ENCODE measurements around the gene ASB18.

ASB18 gene

GRCh38 chr2:236204953-236205352 is 59.3 kb downstream of the ASB18 start:
- no peak overlapping the region for H2AFZ ChIP-seq
- no peak overlapping the region for H3K9ac ChIP-seq
- no peaks in the 10 kb centered on the region for H3K79me2 ChIP-seq
- H3K4me1 ChIP-seq: no peaks in the 10 kb centered on the region
- no peak for TF ChIP-seq CTCF (IDR thresholded peaks at IDR 0.05)
- H3K27ac ChIP-seq: no peak overlapping the region
- no peaks in the 10 kb centered on the region for H3K36me3 ChIP-seq (ENCODE audit: control insufficient read depth, insufficient read depth, low read length)
- H3K27me3 ChIP-seq (ENCODE audit: control insufficient read depth, insufficient read depth, low read length): no peaks in the 10 kb centered on the region
- H3K9me3 ChIP-seq (ENCODE audit: control insufficient read depth, low read length): no peaks in the 10 kb centered on the region
- H3K4me2 ChIP-seq (ENCODE audit: low read length): no peak overlapping the region
- no peak overlapping the region for H3K4me3 ChIP-seq (ENCODE audit: low read depth, low read length)

GRCh38 chr2:236200378-236200777 is 63.8 kb downstream of the ASB18 start:
- Histone ChIP-seq H3K27ac (no peak overlapping the region), H3K4me1 (no peaks in the 10 kb centered on the region), H3K79me2 (no peaks in the 10 kb centered on the region), H3K4me2 (ENCODE audit: low read length) (no peak overlapping the region), H3K9me3 (ENCODE audit: control insufficient read depth, low read length) (no peaks in the 10 kb centered on the region), H3K27me3 (ENCODE audit: control insufficient read depth, insufficient read depth, low read length) (no peaks in the 10 kb centered on the region), H3K4me3 (ENCODE audit: low read depth, low read length) (no peak overlapping the region), H3K9ac (no peak overlapping the region), H3K36me3 (ENCODE audit: control insufficient read depth, insufficient read depth, low read length) (no peaks in the 10 kb centered on the region), H2AFZ (no peak overlapping the region)
- TF ChIP-seq CTCF (IDR thresholded peaks at IDR 0.05): no peak

- TF ChIP-seq CTCF (IDR thresholded peaks at IDR 0.05): no peak
- Histone ChIP-seq H3K9me3 (ENCODE audit: control insufficient read depth, low read length) (no peaks in the 10 kb centered on the region), H3K9ac (no peak overlapping the region), H3K4me3 (ENCODE audit: low read depth, low read length) (no peak overlapping the region), H3K36me3 (ENCODE audit: control insufficient read depth, insufficient read depth, low read length) (no peaks in the 10 kb centered on the region), H3K27me3 (ENCODE audit: control insufficient read depth, insufficient read depth, low read length) (no peaks in the 10 kb centered on the region), H2AFZ (no peak overlapping the region), H3K79me2 (no peaks in the 10 kb centered on the region), H3K4me2 (ENCODE audit: low read length) (no peak overlapping the region), H3K27ac (no peak overlapping the region), H3K4me1 (no peaks in the 10 kb centered on the region)
Measured at GRCh38 chr2:236196366-236196765, 67.8 kb downstream of the ASB18 start.

GRCh38 chr2:236195726-236196125 is 68.5 kb downstream of the ASB18 start:
- no peak for TF ChIP-seq CTCF (IDR thresholded peaks at IDR 0.05)
- Histone ChIP-seq H3K4me3 (ENCODE audit: low read depth, low read length) (no peak overlapping the region), H3K4me2 (ENCODE audit: low read length) (no peak overlapping the region), H3K9ac (no peak overlapping the region), H2AFZ (no peak overlapping the region), H3K79me2 (no peaks in the 10 kb centered on the region), H3K36me3 (ENCODE audit: control insufficient read depth, insufficient read depth, low read length) (no peaks in the 10 kb centered on the region), H3K4me1 (no peaks in the 10 kb centered on the region), H3K9me3 (ENCODE audit: control insufficient read depth, low read length) (no peaks in the 10 kb centered on the region), H3K27ac (no peak overlapping the region), H3K27me3 (ENCODE audit: control insufficient read depth, insufficient read depth, low read length) (no peaks in the 10 kb centered on the region)

- no peaks in the 10 kb centered on the region for H3K9me3 ChIP-seq (ENCODE audit: control insufficient read depth, low read length)
- no peaks in the 10 kb centered on the region for H3K36me3 ChIP-seq (ENCODE audit: control insufficient read depth, insufficient read depth, low read length)
- no peaks in the 10 kb centered on the region for H3K27me3 ChIP-seq (ENCODE audit: control insufficient read depth, insufficient read depth, low read length)
- H3K9ac ChIP-seq: no peak overlapping the region
- H2AFZ ChIP-seq: no peak overlapping the region
- H3K79me2 ChIP-seq: no peaks in the 10 kb centered on the region
- no peak overlapping the region for H3K4me3 ChIP-seq (ENCODE audit: low read depth, low read length)
- H3K27ac ChIP-seq: no peak overlapping the region
- H3K4me1 ChIP-seq: no peaks in the 10 kb centered on the region
- no peak for TF ChIP-seq CTCF (IDR thresholded peaks at IDR 0.05)
- H3K4me2 ChIP-seq (ENCODE audit: low read length): no peak overlapping the region
Measured at GRCh38 chr2:236194786-236195185, 69.4 kb downstream of the ASB18 start.

Data from parathyroid adenoma (tissue), 2 donors.